ENCODE results near the gene GOLGA3. TPM values are rescaled to one million over a fixed set of nuclear protein-coding genes. Genes with fewer than 3 reads are reported as not detected.
"Not testable (repeated sequence)": the region's sequence is repeated elsewhere in the genome, so short reads cannot be mapped to it uniquely, and the experiment has no call there.

GOLGA3 gene
- total and polyA plus RNA-seq, 9 of the 15 experiments (the other 6 are each of a cell fraction or from before 2014, with no cell fraction given), result 1.9 to 48.1 (median 18.4) TPM

DNA sequence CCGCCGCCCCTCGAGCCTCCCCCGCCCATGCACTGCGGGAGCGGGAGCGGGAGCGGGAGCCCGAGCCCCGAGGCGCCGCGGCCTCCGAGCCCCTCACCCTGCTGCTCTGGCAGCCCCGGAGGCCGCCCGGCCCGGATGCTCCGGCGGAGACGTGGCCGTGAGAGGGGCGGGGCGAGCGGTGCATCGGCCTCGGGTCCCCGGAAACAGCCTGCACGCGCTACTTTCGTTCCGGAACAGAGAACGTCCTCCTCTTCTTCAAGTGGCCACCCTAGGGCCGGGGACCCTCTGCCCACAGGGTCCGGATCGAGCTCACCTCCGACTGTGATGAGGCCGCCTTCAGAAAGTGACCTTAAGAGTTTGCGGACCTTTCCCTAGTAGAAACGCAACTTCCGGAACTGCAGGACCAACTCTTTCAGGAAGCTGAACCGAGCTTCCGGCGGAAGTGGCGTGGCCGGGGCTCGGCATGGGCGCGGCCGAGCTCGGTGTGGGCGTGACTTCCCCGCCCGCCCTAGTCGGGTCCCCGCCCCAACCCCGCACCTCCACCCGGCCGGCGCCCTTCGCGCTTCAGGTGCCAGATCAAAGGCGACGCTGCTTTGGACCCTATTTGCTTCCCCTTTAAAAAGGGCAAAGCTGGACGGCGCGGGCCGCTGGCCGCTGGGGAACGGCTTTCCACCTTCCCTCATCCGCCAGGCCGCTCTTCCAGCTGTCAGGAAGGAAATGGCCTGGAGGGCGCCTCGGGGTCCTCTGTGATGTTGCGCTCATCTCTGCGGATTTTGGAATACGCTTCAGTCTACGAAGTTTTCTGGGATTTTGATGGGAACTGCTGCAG, at the start of gene GOLGA3 (continued):
- TF ChIP-seq, protein P1, sequence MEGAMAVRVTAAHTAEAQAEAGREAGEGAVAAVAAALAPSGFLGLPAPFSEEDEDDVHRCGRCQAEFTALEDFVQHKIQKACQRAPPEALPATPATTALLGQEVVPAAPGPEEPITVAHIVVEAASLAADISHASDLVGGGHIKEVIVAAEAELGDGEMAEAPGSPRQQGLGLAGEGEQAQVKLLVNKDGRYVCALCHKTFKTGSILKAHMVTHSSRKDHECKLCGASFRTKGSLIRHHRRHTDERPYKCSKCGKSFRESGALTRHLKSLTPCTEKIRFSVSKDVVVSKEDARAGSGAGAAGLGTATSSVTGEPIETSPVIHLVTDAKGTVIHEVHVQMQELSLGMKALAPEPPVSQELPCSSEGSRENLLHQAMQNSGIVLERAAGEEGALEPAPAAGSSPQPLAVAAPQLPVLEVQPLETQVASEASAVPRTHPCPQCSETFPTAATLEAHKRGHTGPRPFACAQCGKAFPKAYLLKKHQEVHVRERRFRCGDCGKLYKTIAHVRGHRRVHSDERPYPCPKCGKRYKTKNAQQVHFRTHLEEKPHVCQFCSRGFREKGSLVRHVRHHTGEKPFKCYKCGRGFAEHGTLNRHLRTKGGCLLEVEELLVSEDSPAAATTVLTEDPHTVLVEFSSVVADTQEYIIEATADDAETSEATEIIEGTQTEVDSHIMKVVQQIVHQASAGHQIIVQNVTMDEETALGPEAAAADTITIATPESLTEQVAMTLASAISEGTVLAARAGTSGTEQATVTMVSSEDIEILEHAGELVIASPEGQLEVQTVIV (CRISPR knock-in tag; IDR thresholded peaks at IDR 0.05; ENCODE audit: borderline replicate concordance), result 0 out of 2 replicates have a peak, but pooled peaks have one; percentile 68
- peak; percentile 76 for TF ChIP-seq MYC (IDR thresholded peaks at IDR 0.05; ENCODE audit: low read depth, low read length)
- TF ChIP-seq MYC (CRISPR knock-in tag; IDR thresholded peaks at IDR 0.05; ENCODE audit: borderline replicate concordance, low read depth), result peak; percentile 86; the same call in 1 of the 2 replicates

DNA sequence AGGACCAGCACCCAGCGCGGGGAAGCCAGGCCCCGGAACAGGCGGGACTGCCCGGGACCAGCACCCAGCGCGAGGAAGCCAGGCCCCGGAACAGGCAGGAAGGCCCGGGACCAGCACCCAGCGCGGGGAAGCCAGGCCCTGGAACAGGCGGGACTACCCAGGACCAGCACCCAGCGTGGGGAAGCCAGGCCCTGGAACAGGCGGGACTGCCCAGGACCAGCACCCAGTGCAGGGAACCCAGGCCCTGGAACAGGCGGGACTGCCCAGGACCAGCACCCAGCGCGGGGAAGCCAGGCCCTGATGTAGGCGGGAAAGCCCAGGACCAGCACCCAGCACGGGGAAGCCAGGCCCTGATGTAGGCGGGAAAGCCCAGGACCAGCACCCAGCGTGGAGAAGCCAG, 46.0 kb upstream of the GOLGA3 start:
- POLR2A ChIA-PET; H3K27me3 ChIP-seq (ENCODE audit: control insufficient read depth in 2 of 2, insufficient read depth in 2 of 2, low read length in 2 of 2); in situ Hi-C loops (cut with MboI); H2AFZ ChIP-seq (ENCODE audit: low read depth, low read length); FAIRE-seq; CTCF ChIA-PET (ENCODE audit: low intra/inter-chr PET ratio); H3K79me2 ChIP-seq (ENCODE audit: control insufficient read depth, insufficient read depth, low read length); H3K9me3 ChIP-seq (replicated peaks; ENCODE audit: control insufficient read depth, insufficient read depth, low read depth, low read length); H3K27ac ChIP-seq (ENCODE audit: extremely low read depth, low read depth, low read length); H3K4me1 ChIP-seq (replicated peaks in 1 of 2; ENCODE audit: control insufficient read depth in 2 of 2, insufficient read depth in 2 of 2, low read length in 2 of 2); H3K9me1 ChIP-seq (ENCODE audit: control insufficient read depth, insufficient read depth, low read length); BruUV-seq (replicated peaks); H4K20me1 ChIP-seq (replicated peaks; ENCODE audit: control insufficient read depth, insufficient read depth, low read length); ATAC-seq; H3K4me2 ChIP-seq (ENCODE audit: insufficient read depth, low read length); H3K4me3 ChIP-seq; H3K9ac ChIP-seq (ENCODE audit: insufficient read depth in 1 of 2, low read depth in 2 of 2, low read length in 2 of 2); intact Hi-C loops (cut with micrococcal nuclease); DNase-seq (ENCODE audit: extremely low read depth in 1 of 4, low spot score in 3 of 4): not testable (repeated sequence)
- 81% methylated on average over 16 of the region's 21 CpGs for WGBS (ENCODE audit: insufficient coverage, low coverage, missing lambda C conversion rate)
- peaks cover 45% of the 10 kb centered on the region; the same call in 2 of the 3 replicates for H3K36me3 ChIP-seq (ENCODE audit: control insufficient read depth, insufficient read depth, low read length)
- TF ChIP-seq POLR2G (IDR thresholded peaks at IDR 0.05; ENCODE audit: low read depth, low read length), result 0 out of 2 replicates have a peak, but pooled peaks have one; percentile 17
- TF ChIP-seq RBFOX2 (IDR thresholded peaks at IDR 0.05; ENCODE audit: low read depth, low read length), result peak; percentile 36; the same call in 1 of the 2 replicates
